T-helper 1 cell (primary cell): ENCODE results near the gene TMEM184B.
"Not testable (repeated sequence)": the region's sequence is repeated elsewhere in the genome, so short reads cannot be mapped to it uniquely, and the experiment has no call there.

Experiments
- DNase-seq, 5 donors: peaks; one replicate each; pipeline ENCODE4 v3.0.0-alpha.2; 2012 to 2020

The TMEM184B gene

DNA sequence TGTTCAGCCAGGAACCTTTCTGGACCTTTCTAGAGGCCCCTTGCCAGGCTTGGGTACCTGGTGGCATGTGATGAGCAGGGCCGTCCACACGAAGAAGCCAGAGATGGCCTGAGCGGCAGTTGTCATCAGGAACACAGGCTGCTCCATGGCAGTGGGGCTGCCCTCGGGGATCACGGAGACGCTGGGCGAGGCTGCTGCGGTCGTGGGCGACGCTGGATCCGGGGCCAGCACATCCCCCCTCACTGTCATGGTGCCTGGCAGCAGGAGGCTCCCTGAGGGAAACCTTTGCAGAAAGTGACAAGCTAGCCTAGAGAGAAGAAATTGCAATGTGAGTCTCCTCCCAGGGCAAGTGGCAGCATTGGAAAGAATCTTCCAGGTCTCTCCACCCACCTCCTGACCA, 25.1 kb downstream of the TMEM184B start:
- no peak for DNase-seq

DNA sequence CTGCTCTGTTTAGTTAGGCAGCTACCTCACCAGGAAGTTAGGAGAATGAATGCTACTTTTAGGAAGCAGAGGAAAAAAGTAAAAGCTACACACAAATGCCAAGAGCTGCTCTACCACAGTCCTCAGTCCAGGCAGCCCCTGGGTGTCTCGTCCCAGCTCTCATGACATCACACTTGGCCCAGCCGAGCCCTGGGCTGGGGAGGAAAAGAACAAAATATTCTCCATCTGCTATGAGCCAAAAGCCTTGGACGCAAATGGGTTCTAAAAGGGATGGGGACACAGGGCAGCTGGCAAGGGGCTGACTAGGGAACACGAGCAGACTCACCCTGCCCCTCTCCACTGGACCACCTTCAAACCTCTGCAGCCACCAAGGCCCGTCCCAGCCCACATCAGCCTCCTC, 26.1 kb downstream of the TMEM184B start:
- no peak for DNase-seq

DNA sequence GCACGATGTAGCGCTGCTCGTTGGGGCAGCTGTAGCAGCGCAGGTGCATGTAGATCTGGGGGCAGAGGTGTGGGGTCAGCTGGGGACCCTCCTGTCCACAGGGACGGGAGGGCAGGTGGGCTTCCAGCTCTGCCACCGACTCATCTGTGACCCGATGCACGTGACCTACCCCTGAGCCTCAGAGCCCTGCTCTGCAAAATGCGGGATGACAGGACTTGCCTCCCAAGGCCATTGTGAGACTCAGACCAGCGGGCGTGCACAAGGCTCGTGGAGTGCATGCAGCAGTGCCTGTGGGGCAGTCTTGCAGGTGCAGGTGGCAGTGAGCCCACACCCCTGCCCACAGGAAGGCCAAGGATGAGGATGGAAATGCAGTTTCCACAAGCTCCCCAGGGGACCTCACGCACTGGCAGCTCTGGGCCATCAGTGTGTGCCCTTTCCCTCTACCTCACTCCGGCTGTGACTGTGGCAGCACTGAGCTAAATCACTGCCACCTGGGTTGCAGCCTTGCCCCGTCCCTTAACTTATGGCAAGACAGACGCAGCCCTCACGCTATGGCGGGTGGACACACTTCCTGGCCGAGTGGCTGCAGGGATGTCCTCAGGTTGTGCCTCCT, 26.7 kb downstream of the TMEM184B start:
- DNase-seq = no peak

DNA sequence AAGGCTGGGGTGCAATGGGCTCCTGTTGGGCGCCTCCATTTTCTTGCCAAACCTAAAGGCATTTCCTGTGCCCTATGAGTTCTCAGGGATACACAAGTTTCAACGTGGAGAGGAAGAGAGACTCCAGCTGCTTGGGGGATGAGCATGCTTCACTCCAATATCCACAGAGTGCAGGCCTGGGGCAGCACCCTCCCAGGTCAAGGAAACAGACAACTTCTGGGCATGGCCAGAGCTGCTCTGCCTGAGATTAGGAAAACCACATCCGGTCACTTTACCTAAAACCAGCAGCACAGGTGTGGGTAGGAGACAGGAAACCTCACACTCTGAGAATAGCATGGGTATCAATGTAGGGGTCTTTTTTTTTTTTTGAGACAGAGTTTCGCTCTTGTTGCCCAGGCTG, 28.7 kb downstream of the TMEM184B start:
- no peak for DNase-seq

DNA sequence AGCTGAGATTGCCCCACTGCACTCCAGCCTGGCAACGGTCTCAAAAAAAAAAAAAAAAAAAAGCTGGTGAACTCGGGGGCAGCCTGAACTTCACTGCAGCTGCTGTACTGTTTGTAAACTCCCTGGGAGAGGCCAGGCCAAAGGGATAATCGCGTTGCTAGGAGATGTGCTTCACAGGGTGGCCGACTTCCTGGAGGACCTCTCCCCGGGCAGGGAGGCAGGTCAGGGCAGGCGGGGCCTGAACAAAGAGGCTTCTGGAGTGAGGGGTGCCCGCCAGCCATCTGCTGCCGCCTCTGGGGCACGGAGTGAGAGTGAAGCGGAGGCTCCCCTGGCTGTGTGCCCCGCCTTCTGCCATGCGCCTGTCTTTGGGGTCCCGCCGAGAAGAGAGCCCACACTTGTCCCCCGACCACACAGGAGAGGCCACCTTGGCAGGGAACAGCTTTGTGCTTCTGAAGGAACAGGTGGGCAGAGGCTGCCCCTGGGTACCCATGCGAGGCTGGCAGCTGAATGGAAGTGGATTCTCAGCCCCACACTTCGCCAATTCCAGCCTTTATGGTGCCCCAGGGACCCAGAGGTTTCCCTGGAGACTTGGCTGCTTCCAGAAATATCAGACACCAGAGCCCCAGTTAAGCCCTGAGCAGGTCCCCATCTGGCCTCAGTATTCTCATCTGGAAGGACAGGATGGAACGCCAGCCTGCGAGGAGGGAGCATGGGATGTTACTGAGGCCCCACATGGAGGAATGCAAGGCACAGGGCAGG, 29.6 kb downstream of the TMEM184B start:
- DNase-seq = no peak

DNA sequence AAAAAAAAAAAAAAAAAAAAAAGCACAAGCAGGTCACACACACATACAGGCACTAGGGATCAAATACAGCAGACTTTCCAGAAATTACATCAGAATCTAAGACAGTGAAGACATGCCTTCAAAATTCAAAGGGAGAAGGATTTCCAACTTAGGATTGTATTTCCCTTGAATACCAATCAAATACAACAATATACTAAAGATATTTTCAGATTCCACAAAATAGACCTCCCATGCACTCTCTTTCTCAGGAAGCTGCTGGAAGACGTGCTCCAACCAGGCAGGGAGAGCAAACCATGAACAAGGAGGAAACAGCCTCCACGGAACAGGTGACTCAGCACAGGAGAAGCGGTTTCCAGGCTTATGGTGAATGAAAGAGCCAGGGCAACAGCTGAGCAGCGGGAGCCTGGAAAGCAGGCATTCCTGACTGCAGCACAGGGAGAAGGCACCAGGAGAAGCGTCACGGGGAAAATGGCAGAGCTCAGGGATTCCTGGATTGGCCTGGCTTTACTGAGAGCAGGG, 32.0 kb downstream of the TMEM184B start:
- no peak for DNase-seq

DNA sequence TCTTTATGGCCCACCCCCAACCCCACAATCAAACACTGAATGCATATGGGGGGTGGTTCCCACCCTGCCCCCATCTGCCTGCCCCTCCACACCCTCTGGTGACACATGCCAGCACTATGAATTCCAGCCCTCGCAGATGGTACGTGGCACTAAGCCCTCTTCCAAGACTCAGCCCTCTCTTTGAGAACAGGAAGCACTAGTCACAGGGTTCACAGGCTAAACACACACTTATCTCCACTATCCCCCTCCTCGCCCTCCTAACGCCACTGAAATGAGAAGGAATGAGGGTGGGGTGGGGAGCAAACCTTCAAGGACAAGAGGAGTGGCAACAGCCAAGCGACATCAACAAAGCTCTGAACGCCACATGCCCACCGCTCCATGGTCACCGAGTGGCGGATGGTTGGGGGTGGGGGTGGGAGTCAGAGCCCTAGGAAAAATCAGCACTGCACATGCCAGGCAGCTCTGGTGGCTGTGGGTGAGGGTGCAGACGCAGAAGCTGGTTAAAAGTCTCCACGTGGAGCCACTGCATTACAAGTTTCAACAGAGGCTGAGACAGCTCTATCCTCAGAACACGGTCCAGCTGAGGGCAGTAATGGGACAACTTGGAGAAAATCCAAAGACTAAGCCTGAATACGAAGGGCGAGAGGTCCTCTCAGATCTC, 33.6 kb downstream of the TMEM184B start:
- no peak for DNase-seq

DNA sequence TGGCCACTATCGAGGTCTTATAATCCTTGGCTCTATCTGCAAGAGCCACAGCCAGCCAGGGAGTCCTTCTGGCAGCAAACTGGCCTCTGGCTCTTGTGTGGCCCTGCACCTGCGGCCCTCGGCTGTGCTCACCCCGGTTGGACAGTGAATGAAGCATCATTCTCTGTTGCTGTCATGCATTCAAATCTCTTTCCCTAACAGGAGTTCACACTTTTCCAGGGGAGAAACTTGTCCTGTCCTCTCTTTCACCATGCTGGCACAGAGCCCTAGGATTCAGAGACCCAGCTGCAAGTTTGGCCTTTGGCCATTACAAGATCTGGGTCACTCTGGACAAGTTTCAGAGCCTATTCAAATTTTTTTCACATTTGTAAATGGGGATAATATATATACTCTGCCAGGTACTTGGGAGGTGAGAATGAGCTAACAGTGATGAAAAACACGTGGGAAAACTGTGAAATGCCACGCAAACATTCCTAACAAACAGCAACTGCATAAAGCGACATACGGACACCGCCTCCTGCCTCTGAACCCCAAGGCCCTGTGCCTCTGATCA, 34.2 kb downstream of the TMEM184B start:
- no peak for DNase-seq

DNA sequence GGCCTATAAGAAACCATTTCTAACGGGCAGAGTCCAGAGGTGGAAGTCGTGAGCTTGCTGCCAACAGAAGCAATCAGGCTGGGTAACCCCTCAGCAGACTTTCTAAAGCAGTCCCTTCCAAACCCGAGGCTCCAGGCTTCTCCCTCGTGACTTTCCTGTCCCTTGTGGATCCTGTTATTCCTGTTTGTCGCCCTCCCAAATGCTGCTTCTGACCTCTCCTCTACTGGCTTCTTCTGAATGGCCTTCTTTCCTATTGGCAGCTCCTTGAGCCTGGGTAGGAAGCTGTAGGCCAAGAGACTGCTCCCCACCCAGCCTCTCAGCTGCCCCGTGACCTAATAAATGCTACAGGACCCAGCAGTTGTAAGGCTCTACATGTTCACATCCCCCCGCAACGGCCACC, 36.0 kb downstream of the TMEM184B start:
- DNase-seq = no peak

DNA sequence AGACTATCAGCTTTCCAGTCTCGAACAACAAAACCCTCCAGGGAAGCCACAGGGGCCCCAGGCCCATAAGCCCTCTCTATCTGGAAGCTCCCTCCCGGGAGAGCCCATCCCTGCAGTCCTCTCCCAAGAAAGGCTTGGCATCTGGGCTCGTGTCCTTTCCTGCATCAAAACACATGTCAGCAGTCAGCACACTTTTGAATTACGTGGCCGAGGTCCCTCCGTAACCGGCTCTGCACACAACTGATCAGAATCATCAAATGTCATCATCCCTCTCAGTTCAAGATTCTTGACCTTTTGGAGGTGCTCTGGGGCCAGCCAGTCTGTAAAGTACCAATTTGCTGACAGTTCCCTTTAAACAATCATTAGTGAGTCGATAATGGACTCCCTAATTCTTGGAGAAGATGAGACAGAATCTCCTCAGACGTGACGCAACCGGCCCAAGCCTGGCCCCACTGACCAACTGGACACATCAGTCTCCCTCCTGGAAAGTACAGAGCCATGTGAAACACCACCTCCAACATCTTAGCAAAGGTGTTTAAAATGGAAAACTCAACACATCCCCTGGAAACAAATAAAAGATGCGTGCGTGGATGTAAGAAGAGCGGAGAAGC, 37.5 kb downstream of the TMEM184B start:
- DNase-seq = no peak

DNA sequence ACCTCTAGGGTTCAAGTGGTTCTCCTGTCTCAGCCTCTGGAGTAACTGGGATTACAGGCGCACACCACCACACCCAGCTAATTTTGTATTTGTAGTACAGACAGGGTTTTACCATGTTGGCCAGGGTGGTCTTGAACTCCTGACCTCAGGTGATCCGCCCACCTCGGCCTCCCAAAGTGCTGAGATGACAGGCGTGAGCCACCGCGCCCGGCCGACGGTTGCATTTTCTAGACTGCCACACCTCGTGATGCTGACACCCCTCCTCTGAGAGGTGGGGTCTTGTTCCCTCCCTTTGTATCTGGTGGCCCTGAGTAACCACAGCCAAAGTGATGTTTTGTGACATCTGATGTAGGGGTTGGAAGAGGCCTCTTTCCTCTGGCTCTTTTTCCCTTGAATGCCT, 39.0 kb downstream of the TMEM184B start:
- not testable (repeated sequence) for DNase-seq

DNA sequence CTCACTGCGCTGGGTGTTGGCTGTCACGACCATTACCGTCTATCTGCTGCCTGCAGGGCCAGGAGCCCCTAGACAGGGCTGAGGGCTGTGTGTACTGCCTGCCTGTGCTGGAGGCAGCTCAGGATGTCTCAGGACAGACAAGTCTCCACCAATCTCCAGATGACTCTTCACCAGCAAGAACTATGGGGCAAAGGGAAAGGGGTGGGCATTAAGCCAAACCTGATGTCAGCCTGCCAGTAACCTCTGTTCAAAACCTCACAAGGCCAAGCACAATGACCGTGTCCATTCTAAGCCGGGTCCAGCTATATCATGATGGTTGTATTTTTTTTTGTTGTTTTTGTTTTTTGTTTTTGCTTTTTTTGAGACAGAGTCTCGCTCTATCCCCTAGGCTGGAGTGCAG, 39.4 kb downstream of the TMEM184B start:
- no peak for DNase-seq

DNA sequence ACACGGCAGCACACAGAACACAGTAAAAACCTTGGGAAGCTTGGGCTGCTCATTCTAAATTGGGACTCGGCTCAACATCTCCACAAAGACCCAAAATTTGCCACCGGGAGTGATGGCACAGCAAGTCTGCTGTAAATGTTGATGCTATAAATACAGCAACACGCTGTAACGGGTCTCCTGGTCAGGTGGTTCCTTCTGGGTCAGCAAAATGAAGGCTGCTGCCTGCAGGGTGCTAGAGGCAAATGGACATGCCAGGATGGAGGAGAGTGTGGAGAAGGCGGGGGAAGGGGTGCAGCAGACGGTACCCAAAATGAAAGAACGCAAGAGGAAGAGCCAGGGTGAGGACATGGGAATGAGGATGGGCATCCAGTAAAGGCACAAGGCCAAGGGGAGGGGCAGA, 40.6 kb downstream of the TMEM184B start:
- DNase-seq = no peak

DNA sequence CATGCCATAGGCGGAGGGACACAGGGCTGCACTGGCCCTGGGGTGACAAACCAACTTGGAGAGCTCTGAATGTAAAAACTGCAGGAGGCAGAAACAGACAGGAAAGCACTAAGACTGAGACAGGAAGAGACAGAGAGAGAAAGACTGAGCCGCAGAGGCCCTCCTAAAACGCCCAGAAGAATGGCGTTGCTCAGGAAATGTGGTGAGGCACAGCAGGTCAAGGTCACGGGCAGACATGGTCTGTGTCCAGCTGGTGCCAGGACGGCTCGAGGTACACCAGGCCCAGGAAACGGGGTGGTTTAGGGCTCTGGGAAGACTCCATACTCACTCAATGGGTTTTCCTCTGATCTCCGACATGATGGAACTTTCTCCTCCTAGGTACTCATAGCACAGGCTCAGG, 41.9 kb downstream of the TMEM184B start:
- no peak for DNase-seq

DNA sequence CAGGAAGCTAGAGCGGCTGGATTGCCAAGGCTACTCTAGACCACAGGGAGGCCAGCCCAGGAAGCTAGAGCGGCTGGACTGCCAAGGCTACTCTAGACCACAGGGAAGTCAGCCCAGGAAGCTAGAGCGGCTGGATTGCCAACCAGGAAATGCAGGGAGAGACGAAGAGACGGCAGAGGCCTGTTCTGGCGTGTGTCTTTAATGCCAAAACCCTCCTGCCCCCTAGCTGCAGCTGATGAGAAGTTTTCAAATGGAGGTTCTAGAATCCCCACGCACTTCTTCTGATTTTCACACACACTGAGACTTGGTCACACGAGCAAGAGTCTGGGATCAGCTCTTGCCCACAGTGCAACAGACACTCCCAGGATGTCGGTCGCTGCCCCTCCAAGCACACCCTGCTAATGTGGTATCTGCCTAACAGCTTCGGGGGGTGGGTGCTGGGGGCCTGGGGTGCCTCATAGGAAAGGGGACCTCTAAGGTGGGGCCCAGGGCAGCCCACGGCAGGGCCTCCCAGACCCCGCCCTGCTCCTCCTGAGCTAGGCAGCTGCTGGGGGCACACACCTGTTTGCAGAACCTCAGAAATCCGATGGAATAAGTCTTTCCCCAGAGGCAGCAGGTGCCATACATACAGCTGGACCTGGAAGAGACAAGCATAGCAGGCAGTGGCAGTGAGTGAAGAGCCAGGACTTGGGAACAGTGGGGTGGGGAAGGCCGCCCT, 42.5 kb downstream of the TMEM184B start:
- DNase-seq = peak in 3 of 5 donors; percentile 21 to 32 (median 24)

DNA sequence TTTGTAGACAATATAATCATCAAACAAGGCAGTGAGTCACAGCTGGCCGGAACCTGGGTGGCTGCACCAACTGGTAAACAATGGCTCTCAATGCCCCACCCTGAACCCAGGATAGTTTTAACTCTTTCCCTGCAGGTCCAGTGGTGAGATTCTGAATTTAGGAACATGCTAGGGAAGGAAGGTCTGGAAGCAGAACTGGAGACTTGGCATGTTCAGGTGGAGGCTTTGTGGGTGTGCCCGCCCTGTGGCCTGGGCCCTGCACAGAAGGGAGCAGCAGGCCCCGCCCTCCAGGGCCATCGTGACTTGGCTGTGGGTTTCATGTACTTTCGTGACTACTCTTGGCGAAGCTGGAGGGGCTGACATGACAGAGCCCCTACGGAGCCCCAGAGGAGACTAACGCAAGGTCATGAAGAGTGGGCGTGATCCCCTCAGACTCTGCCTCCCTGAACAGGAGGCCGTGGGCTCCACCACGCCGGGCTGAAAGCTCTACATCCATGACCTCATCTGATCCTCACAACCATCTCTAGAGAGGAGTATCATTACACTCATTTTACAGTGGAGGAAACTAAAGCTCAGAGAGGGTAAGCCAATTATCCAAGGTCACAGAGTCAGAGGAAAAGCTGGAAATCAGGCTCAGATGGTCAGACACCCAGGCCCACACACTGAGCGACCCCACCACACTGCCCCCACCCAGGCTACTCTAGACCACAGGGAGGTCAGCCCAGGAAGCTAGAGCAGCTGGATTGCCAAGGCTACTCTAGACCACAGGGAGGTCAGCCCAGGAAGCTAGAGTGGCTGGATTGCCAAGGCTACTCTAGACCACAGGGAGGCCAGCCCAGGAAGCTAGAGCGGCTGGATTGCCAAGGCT, 43.7 kb downstream of the TMEM184B start:
- no peak for DNase-seq

DNA sequence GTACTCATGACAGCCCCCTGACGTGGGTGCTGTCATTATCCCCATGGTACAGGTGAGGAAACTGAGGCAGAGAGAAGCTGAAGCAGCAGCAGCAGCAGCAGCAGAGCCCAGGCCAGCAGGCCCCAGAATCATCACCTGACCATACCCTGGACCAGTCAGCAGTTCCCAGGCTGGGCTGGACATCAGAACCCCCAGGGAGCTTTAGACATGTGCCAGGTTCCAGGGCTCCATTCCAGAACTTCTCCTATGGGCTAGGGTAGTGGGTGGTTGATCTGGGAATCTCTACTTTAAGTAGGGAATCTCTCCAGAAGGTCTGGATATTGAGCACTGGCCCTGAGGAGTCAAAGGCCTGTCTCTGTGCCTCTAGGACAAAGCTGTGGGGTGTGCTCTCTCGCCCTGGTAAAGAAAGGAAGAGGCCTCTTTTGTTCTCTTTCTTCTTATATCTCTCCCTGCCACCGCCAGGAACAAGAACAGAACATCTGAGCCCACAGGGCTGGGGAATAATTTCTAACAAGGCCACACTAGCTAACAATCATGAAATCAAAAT, 44.4 kb downstream of the TMEM184B start:
- DNase-seq = no peak

DNA sequence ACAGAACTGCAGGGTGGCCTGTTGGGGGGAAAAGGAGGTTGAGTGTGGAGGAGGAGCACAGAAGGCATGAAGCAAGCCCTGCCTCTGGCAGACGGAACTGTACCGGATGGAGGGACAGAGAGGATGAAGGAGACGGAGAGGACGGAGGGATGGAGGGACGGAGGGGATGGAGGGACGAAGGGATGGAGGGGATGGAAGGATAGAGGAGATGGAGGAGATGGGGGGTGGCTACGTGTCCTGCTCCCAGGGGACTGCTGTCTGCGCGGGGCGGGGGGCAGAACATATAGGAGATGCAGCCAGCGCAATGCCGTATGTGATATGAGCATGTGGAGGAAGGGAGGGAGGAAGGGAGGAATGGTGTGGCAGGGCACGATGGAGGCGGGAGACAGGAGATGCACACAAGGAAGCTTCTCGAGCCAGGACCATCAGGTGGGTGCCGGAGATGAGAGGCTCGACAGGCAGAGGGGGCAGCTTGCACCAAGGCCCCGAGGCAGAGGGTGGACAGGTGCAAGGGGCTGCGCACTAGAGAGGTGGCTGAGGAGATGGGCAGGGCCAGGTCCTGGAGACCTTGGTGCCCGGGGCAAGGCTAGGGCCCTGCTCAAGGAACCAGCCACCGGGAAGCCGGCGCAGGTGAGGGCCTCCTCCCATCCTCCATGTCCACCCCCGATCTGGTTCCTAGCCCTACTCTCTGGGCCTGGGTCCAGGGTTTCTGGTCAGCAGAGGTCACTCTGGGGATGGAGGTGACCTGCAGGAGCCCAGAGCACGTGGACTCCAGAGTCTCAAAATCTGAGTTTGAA, 45.8 kb downstream of the TMEM184B start:
- DNase-seq = no peak

DNA sequence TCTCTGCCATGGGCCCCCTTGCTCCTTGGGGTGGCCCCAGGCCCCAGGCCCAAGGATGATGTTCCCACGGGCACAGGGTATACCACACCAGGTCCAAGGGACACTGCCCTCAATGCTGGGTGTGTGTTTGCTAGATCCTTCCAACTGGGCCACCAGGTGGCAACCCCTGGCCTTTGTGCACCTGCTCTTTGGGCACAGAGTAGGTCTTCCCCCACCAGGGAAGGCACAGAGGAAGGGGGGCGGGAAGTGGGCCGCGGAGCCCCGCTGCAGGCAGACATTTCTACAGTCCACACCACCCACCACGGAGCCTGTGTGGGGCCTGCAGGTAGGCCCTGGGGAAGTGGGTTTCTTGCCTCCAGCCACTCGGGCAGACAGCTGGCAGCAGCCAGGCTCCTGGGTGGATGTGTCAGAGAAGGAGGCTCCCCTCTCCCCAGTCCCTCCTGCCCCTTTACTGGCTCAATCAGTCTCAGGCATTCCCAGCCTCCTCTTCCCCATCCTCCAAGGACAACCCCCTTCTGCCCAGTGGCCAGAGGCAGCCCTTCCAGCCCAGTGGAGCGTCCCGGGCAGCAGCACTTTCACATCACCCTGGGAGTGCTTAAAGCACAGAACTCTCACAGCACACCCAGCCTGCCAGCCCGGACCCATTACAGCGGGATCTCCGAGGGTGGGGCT, 49.4 kb downstream of the TMEM184B start:
- no peak for DNase-seq

DNA sequence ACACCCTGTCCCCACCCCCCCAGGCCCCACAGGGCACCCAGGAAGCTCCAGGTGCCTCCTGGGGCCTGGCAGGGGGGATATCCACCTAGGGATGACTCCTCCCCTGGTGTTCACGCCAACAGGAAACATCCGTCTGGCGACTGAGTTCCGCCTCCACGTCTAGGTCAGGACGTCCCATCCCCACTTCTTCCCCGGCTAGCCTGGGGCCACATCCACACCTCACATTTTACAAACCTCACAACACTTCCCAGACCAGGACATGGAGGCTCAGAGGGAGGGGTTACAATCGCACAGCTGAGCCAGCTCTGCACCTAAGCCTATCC, 50.1 kb downstream of the TMEM184B start:
- no peak for DNase-seq
